Liver (tissue), 9 donors: ENCODE data around the gene MYH7B. TPM values are rescaled to one million over a fixed set of nuclear protein-coding genes. Genes with fewer than 3 reads are reported as not detected.

Source experiments
- DNase-seq: peaks from one replicate; pipeline ENCODE4 v3.0.0-alpha.2; 2017; ENCODE audit warnings: low spot score
- H3K27ac ChIP-seq, 2 donors: one replicate each; pipeline ENCODE4 v1.7.0; 2013; ENCODE audit warnings: inconsistent platforms in 2 of 2, low read length in 2 of 2, control low read depth in 1 of 2, low read depth in 1 of 2, mild to moderate bottlenecking in 1 of 2
- H3K27me3 ChIP-seq, 4 donors: one replicate each; pipeline versions ENCODE4 v1.6.1 to v1.7.0; 2013; ENCODE audit warnings: low read length in 3 of 4, inconsistent platforms in 1 of 4, mild to moderate bottlenecking in 1 of 4, moderate library complexity in 1 of 4; ENCODE audit not compliant: control insufficient read depth in 4 of 4, insufficient read depth in 4 of 4
- H3K36me3 ChIP-seq, 4 donors: one replicate each; pipeline versions ENCODE4 v1.6.1 to v1.7.0; 2013; ENCODE audit warnings: low read length in 3 of 4, mild to moderate bottlenecking in 3 of 4, low read depth in 1 of 4, moderate library complexity in 1 of 4; ENCODE audit not compliant: control insufficient read depth in 4 of 4, insufficient read depth in 3 of 4
- H3K4me1 ChIP-seq, 4 donors: one replicate each; pipeline versions ENCODE4 v1.6.1 to v1.7.0; 2013; ENCODE audit warnings: low read length in 3 of 4, mild to moderate bottlenecking in 3 of 4, moderate library complexity in 1 of 4; ENCODE audit not compliant: control insufficient read depth in 4 of 4, insufficient read depth in 4 of 4
- H3K4me3 ChIP-seq, 3 donors: one replicate each; pipeline versions ENCODE4 v1.6.1 to v1.7.0; 2013; ENCODE audit warnings: low read length in 3 of 3, control low read depth in 1 of 3, low read depth in 1 of 3, mild to moderate bottlenecking in 1 of 3
- H3K9ac ChIP-seq, 2 donors: one replicate each; pipeline ENCODE4 v1.7.0; 2013; ENCODE audit warnings: low read length in 2 of 2, mild to moderate bottlenecking in 2 of 2, moderate library complexity in 2 of 2, control low read depth in 1 of 2, low read depth in 1 of 2
- H3K9me3 ChIP-seq, 4 donors: one replicate each; pipeline versions ENCODE4 v1.6.1 to v1.7.0; 2013; ENCODE audit warnings: low read length in 3 of 4; ENCODE audit not compliant: control insufficient read depth in 4 of 4
- ATF3 ChIP-seq: IDR thresholded peaks from 2 replicates; pipeline ENCODE4 v1.6.1; 2016; ENCODE audit warnings: antibody characterized with exemption
- CTCF ChIP-seq: fragments of 150-350 bp; IDR thresholded peaks from 2 replicates; pipeline ENCODE4 v1.5.1; 2017; ENCODE audit warnings: improper control_type of control experiment, low read depth, low read length; ENCODE audit not compliant: missing input control
- EGR1 ChIP-seq, 2 donors: IDR thresholded peaks; 2 replicates each; pipeline ENCODE4 v1.6.1; 2016 to 2018; ENCODE audit warnings: antibody characterized with exemption in 2 of 2, low read depth in 2 of 2
- FOXA1 ChIP-seq: IDR thresholded peaks from 2 replicates; pipeline ENCODE4 v1.6.1; 2016; ENCODE audit warnings: antibody characterized with exemption
- GABPA ChIP-seq, 2 donors: IDR thresholded peaks in 1 of 2; conservative IDR thresholded peaks in 1 of 2; 2 replicates each; pipeline ENCODE4 v1.6.1; 2016; ENCODE audit warnings: antibody characterized with exemption in 2 of 2, mild to moderate bottlenecking in 1 of 2, moderate library complexity in 1 of 2
- HNF4A ChIP-seq, 2 donors: conservative IDR thresholded peaks; 2 replicates each; pipeline ENCODE4 v1.6.1; 2016; ENCODE audit warnings: antibody characterized with exemption in 2 of 2, mild to moderate bottlenecking in 2 of 2
- JUND ChIP-seq, 2 donors: IDR thresholded peaks; 2 replicates each; pipeline ENCODE4 v1.6.1; 2016; ENCODE audit warnings: antibody characterized with exemption in 2 of 2
- MAX ChIP-seq: IDR thresholded peaks from 2 replicates; pipeline ENCODE4 v1.6.1; 2016; ENCODE audit warnings: antibody characterized with exemption
- NR2F2 ChIP-seq: IDR thresholded peaks from 2 replicates; pipeline ENCODE4 v1.6.1; 2016; ENCODE audit warnings: antibody characterized with exemption
- RAD21 ChIP-seq, 2 donors: IDR thresholded peaks; 2 replicates each; pipeline ENCODE4 v1.6.1; 2016; ENCODE audit warnings: antibody characterized with exemption in 2 of 2, mild to moderate bottlenecking in 2 of 2
- REST ChIP-seq: IDR thresholded peaks from 2 replicates; pipeline ENCODE4 v1.6.1; 2016; ENCODE audit warnings: antibody characterized with exemption, mild to moderate bottlenecking
- RXRA ChIP-seq, 2 donors: IDR thresholded peaks; 2 replicates each; pipeline ENCODE4 v1.6.1; 2017 to 2018; ENCODE audit warnings: antibody characterized with exemption in 2 of 2, mild to moderate bottlenecking in 1 of 2
- SP1 ChIP-seq: IDR thresholded peaks from 2 replicates; pipeline ENCODE4 v1.6.1; 2018; ENCODE audit warnings: antibody characterized with exemption, mild to moderate bottlenecking
- TAF1 ChIP-seq: conservative IDR thresholded peaks from 2 replicates; pipeline ENCODE4 v1.6.1; 2016; ENCODE audit warnings: antibody characterized with exemption, mild to moderate bottlenecking
- YY1 ChIP-seq: IDR thresholded peaks from 2 replicates; pipeline ENCODE4 v1.6.1; 2016; ENCODE audit warnings: antibody characterized with exemption, mild to moderate bottlenecking
- ZBTB33 ChIP-seq: IDR thresholded peaks from 2 replicates; pipeline ENCODE4 v1.6.1; 2016; ENCODE audit warnings: antibody characterized with exemption
- WGBS: extraction: QIAGEN DNeasy Blood & Tissue Kit; methylation state at CpG from one replicate; pipeline ENCODE4 v1.1.7; 2013; 5-methylcytosine and 5-hydroxymethylcytosine counted together
- polyA plus RNA-seq, 2 donors: library from polyadenylated mRNA; stranded (reverse) in 1 of 2; unstranded in 1 of 2; fragments of 200-250 nt in 1 of 2; fragments of >200 nt in 1 of 2; fragmentation: Nextera tagmentation in 1 of 2; extraction: Ambion mirVana in 1 of 2; gene quantifications; one replicate each; pipeline versions ENCODE4 v1.2.1 to v1.2.3, GENCODE V29; 2013 to 2015
- total RNA-seq, 2 donors: library from RNA; depleted of rRNA; stranded (reverse); fragments of >200 nt; gene quantifications; one replicate each; pipeline ENCODE4 v1.2.3, GENCODE V29; 2014
- donor health status: healthy.
- donor health status: healthy.
- donor health status: healthy.
- donor health status: healthy.
- donor health status: healthy.

Gene MYH7B
- total and polyA plus RNA-seq, 4 donors = 0.12 to 0.33 (median 0.24) TPM

- Histone ChIP-seq H3K27me3 (peaks cover 0 to 2% (median 0%) of the 10 kb centered on the region in 4 donors), H3K27ac (no peak overlapping the region), H3K4me3 (no peak overlapping the region), H3K4me1 (peaks cover 0 to 4% (median 0%) of the 10 kb centered on the region in 4 donors), H3K36me3 (no peaks in the 10 kb centered on the region), H3K9ac (no peak overlapping the region), H3K9me3 (no peaks in the 10 kb centered on the region)
- DNase-seq = no peak
- 38% methylated on average over 14 of the region's 14 CpGs for WGBS
- TF ChIP-seq NR2F2 (no peak), TAF1 (no peak), FOXA1 (no peak), RXRA (IDR thresholded peaks at IDR 0.05) (no peak), MAX (no peak), JUND (IDR thresholded peaks at IDR 0.05) (no peak), HNF4A (conservative IDR thresholded peaks at IDR 0.05) (no peak), REST (no peak)
Observed at GRCh38 chr20:34983995-34984735, 28.5 kb downstream of the MYH7B start.

- Histone ChIP-seq H3K27ac (no peak overlapping the region), H3K9ac (no peak overlapping the region), H3K4me3 (no peak overlapping the region), H3K4me1 (peaks cover 0 to 4% (median 0%) of the 10 kb centered on the region in 4 donors), H3K27me3 (peaks cover 0 to 2% (median 0%) of the 10 kb centered on the region in 4 donors), H3K36me3 (no peaks in the 10 kb centered on the region), H3K9me3 (no peaks in the 10 kb centered on the region)
- 79% methylated on average over 18 of the region's 18 CpGs for WGBS
- DNase-seq = no peak
- TF ChIP-seq GABPA (IDR thresholded peaks at IDR 0.05 in 1 of 2, conservative IDR thresholded peaks at IDR 0.05 in 1 of 2) (no peak), CTCF (no peak), FOXA1 (no peak), RAD21 (IDR thresholded peaks at IDR 0.05) (no peak), MAX (no peak), ZBTB33 (no peak), JUND (IDR thresholded peaks at IDR 0.05) (no peak), HNF4A (conservative IDR thresholded peaks at IDR 0.05) (no peak), ATF3 (no peak), YY1 (no peak), TAF1 (no peak), EGR1 (IDR thresholded peaks at IDR 0.05; ENCODE audit: low read depth in 2 of 2) (no peak), NR2F2 (no peak), SP1 (no peak), REST (no peak)
Observed at GRCh38 chr20:34984756-34985261, 29.1 kb downstream of the MYH7B start.
